Measurements from ENCODE around the gene TMEM168.
"Not testable (repeated sequence)": the region's sequence is repeated elsewhere in the genome, so short reads cannot be mapped to it uniquely, and the experiment has no call there.

TMEM168 gene

GRCh38 chr7:112806156-112806555 lies 16.0 kb upstream of the TMEM168 start:
- H3K4me1 ChIP-seq (ENCODE audit: insufficient read depth, insufficient read length), result no peaks in the 10 kb centered on the region
- no peaks in the 10 kb centered on the region for H3K27me3 ChIP-seq (ENCODE audit: insufficient read depth, insufficient read length)
- no peak for DNase-seq (ENCODE audit: low read depth, low spot score)
- TF ChIP-seq ZNF274 (IDR thresholded peaks at IDR 0.05; ENCODE audit: low read depth, low read length) (no peak), YY1 (IDR thresholded peaks at IDR 0.05; ENCODE audit: insufficient read depth, insufficient read length) (no peak), SUZ12 (IDR thresholded peaks at IDR 0.05; ENCODE audit: extremely low read depth, insufficient read depth, insufficient read length) (no peak)
- H3K4me3 ChIP-seq (ENCODE audit: insufficient read length, low read depth), result no peak overlapping the region
- no peak overlapping the region for H3K9ac ChIP-seq (ENCODE audit: insufficient read length, low read depth)
- H3K9me3 ChIP-seq (ENCODE audit: insufficient read depth, low read length), result no peaks in the 10 kb centered on the region
- H3K36me3 ChIP-seq (ENCODE audit: insufficient read depth, insufficient read length, low read length), result no peaks in the 10 kb centered on the region

- Histone ChIP-seq H3K4me1 (ENCODE audit: insufficient read depth, insufficient read length) (no peaks in the 10 kb centered on the region), H3K27me3 (ENCODE audit: insufficient read depth, insufficient read length) (no peaks in the 10 kb centered on the region), H3K4me3 (ENCODE audit: insufficient read length, low read depth) (no peak overlapping the region), H3K9me3 (ENCODE audit: insufficient read depth, low read length) (no peaks in the 10 kb centered on the region), H3K9ac (ENCODE audit: insufficient read length, low read depth) (no peak overlapping the region), H3K36me3 (ENCODE audit: insufficient read depth, insufficient read length, low read length) (no peaks in the 10 kb centered on the region)
- no peak for DNase-seq (ENCODE audit: low read depth, low spot score)
- TF ChIP-seq SUZ12 (IDR thresholded peaks at IDR 0.05; ENCODE audit: extremely low read depth, insufficient read depth, insufficient read length) (no peak), ZNF274 (IDR thresholded peaks at IDR 0.05; ENCODE audit: low read depth, low read length) (no peak), YY1 (IDR thresholded peaks at IDR 0.05; ENCODE audit: insufficient read depth, insufficient read length) (no peak)
Observed at GRCh38 chr7:112802406-112802805, 12.2 kb upstream of the TMEM168 start.

- H3K4me1 ChIP-seq (ENCODE audit: insufficient read depth, insufficient read length), result no peaks in the 10 kb centered on the region
- H3K27me3 ChIP-seq (ENCODE audit: insufficient read depth, insufficient read length), result no peaks in the 10 kb centered on the region
- H3K9me3 ChIP-seq (ENCODE audit: insufficient read depth, low read length), result no peaks in the 10 kb centered on the region
- no peak for TF ChIP-seq SUZ12 (IDR thresholded peaks at IDR 0.05; ENCODE audit: extremely low read depth, insufficient read depth, insufficient read length)
- DNase-seq (ENCODE audit: low read depth, low spot score), result no peak
- H3K9ac ChIP-seq (ENCODE audit: insufficient read length, low read depth), result no peak overlapping the region
- no peaks in the 10 kb centered on the region for H3K36me3 ChIP-seq (ENCODE audit: insufficient read depth, insufficient read length, low read length)
- no peak overlapping the region for H3K4me3 ChIP-seq (ENCODE audit: insufficient read length, low read depth)
Observed at GRCh38 chr7:112800486-112800885, 10.3 kb upstream of the TMEM168 start.

GRCh38 chr7:112799448-112800120 lies 9.4 kb upstream of the TMEM168 start:
- Histone ChIP-seq H3K27me3 (ENCODE audit: insufficient read depth, insufficient read length) (no peaks in the 10 kb centered on the region), H3K9me3 (ENCODE audit: insufficient read depth, low read length) (no peaks in the 10 kb centered on the region)
- no peak for TF ChIP-seq SUZ12 (IDR thresholded peaks at IDR 0.05; ENCODE audit: extremely low read depth, insufficient read depth, insufficient read length)
- TF ChIP-seq YY1 (IDR thresholded peaks at IDR 0.05; ENCODE audit: insufficient read depth, insufficient read length), result no peak
- no peak for TF ChIP-seq ZNF274 (IDR thresholded peaks at IDR 0.05; ENCODE audit: low read depth, low read length)

GRCh38 chr7:112798274-112799159 lies 8.3 kb upstream of the TMEM168 start:
- Histone ChIP-seq H3K9me3 (ENCODE audit: insufficient read depth, low read length) (no peaks in the 10 kb centered on the region), H3K9ac (ENCODE audit: insufficient read length, low read depth) (no peak overlapping the region), H3K27me3 (ENCODE audit: insufficient read depth, insufficient read length) (no peaks in the 10 kb centered on the region), H3K4me1 (ENCODE audit: insufficient read depth, insufficient read length) (no peaks in the 10 kb centered on the region), H3K4me3 (ENCODE audit: insufficient read length, low read depth) (no peak overlapping the region), H3K36me3 (ENCODE audit: insufficient read depth, insufficient read length, low read length) (no peaks in the 10 kb centered on the region)
- no peak for DNase-seq (ENCODE audit: low read depth, low spot score)
- TF ChIP-seq SUZ12 (IDR thresholded peaks at IDR 0.05; ENCODE audit: extremely low read depth, insufficient read depth, insufficient read length), result no peak
- TF ChIP-seq YY1 (IDR thresholded peaks at IDR 0.05; ENCODE audit: insufficient read depth, insufficient read length), result no peak
- TF ChIP-seq ZNF274 (IDR thresholded peaks at IDR 0.05; ENCODE audit: low read depth, low read length), result no peak

More at GRCh38 chr7:112799448-112800120, 9.4 kb upstream of the TMEM168 start:
- Histone ChIP-seq H3K4me3 (ENCODE audit: insufficient read length, low read depth) (no peak overlapping the region), H3K4me1 (ENCODE audit: insufficient read depth, insufficient read length) (no peaks in the 10 kb centered on the region), H3K36me3 (ENCODE audit: insufficient read depth, insufficient read length, low read length) (no peaks in the 10 kb centered on the region), H3K9ac (ENCODE audit: insufficient read length, low read depth) (no peak overlapping the region)
- no peak for DNase-seq (ENCODE audit: low read depth, low spot score)

GRCh38 chr7:112796552-112796951 lies 6.4 kb upstream of the TMEM168 start:
- not testable (repeated sequence) for H3K4me3 ChIP-seq (ENCODE audit: insufficient read length, low read depth); H3K9me3 ChIP-seq (ENCODE audit: insufficient read depth, low read length); H3K9ac ChIP-seq (ENCODE audit: insufficient read length, low read depth); H3K36me3 ChIP-seq (ENCODE audit: insufficient read depth, insufficient read length, low read length); H3K27me3 ChIP-seq (ENCODE audit: insufficient read depth, insufficient read length); DNase-seq (ENCODE audit: low read depth, low spot score); H3K4me1 ChIP-seq (ENCODE audit: insufficient read depth, insufficient read length)

- TF ChIP-seq ZNF274 (IDR thresholded peaks at IDR 0.05; ENCODE audit: low read depth, low read length) (no peak), YY1 (IDR thresholded peaks at IDR 0.05; ENCODE audit: insufficient read depth, insufficient read length) (no peak), SUZ12 (IDR thresholded peaks at IDR 0.05; ENCODE audit: extremely low read depth, insufficient read depth, insufficient read length) (no peak)
- peaks cover 2% of the 10 kb centered on the region for H3K4me1 ChIP-seq (ENCODE audit: insufficient read depth, insufficient read length)
- H3K9ac ChIP-seq (ENCODE audit: insufficient read length, low read depth), result no peak overlapping the region
- H3K4me3 ChIP-seq (ENCODE audit: insufficient read length, low read depth), result no peak overlapping the region
- no peak for DNase-seq (ENCODE audit: low read depth, low spot score)
- H3K36me3 ChIP-seq (ENCODE audit: insufficient read depth, insufficient read length, low read length), result no peaks in the 10 kb centered on the region
- no peaks in the 10 kb centered on the region for H3K9me3 ChIP-seq (ENCODE audit: insufficient read depth, low read length)
- no peaks in the 10 kb centered on the region for H3K27me3 ChIP-seq (ENCODE audit: insufficient read depth, insufficient read length)
Observed at GRCh38 chr7:112792441-112792840, 2.2 kb upstream of the TMEM168 start.
